ENCODE results near the gene TMEM100.

Gene TMEM100

GRCh38 chr17:55751720-55752250, 29.1 kb upstream of the TMEM100 start:
- TF ChIP-seq CTCF (IDR thresholded peaks at IDR 0.05) (no peak), ZFX (IDR thresholded peaks at IDR 0.05; ENCODE audit: borderline replicate concordance) (no peak)
- peak overlapping the region; percentile 80 for H3K27ac ChIP-seq

GRCh38 chr17:55750750-55751657, 28.3 kb upstream of the TMEM100 start, which contains the start of gene PCTP:
PCTP (plus strand) TSS chr17:55751051; CDS start chr17:55751104, 53 bp downstream.
- TF ChIP-seq ZFX (IDR thresholded peaks at IDR 0.05; ENCODE audit: borderline replicate concordance) (no peak), CTCF (IDR thresholded peaks at IDR 0.05) (peak; percentile 52)
- peak within 1 kb of the TSS; percentile 80 for H3K27ac ChIP-seq

- H3K27ac ChIP-seq = no peak overlapping the region
- no peak for TF ChIP-seq ZFX (IDR thresholded peaks at IDR 0.05; ENCODE audit: borderline replicate concordance)
- no peak for TF ChIP-seq CTCF (IDR thresholded peaks at IDR 0.05)
Observed at GRCh38 chr17:55749985-55750384, 27.3 kb upstream of the TMEM100 start.

- H3K27ac ChIP-seq = no peak overlapping the region
- TF ChIP-seq CTCF (IDR thresholded peaks at IDR 0.05) (no peak), ZFX (IDR thresholded peaks at IDR 0.05; ENCODE audit: borderline replicate concordance) (no peak)
Observed at GRCh38 chr17:55748841-55749240, 26.2 kb upstream of the TMEM100 start.

- H3K27ac ChIP-seq = no peak overlapping the region
- TF ChIP-seq CTCF (IDR thresholded peaks at IDR 0.05) (no peak), ZFX (IDR thresholded peaks at IDR 0.05; ENCODE audit: borderline replicate concordance) (no peak)
Observed at GRCh38 chr17:55747209-55747608, 24.5 kb upstream of the TMEM100 start.

- TF ChIP-seq CTCF (IDR thresholded peaks at IDR 0.05) = no peak
Observed at GRCh38 chr17:55746466-55746865, 23.8 kb upstream of the TMEM100 start.

GRCh38 chr17:55745258-55745657, 22.6 kb upstream of the TMEM100 start:
- TF ChIP-seq ZFX (IDR thresholded peaks at IDR 0.05; ENCODE audit: borderline replicate concordance) (no peak), CTCF (IDR thresholded peaks at IDR 0.05) (no peak)
- H3K27ac ChIP-seq = no peak overlapping the region

More at GRCh38 chr17:55746466-55746865, 23.8 kb upstream of the TMEM100 start:
- H3K27ac ChIP-seq = no peak overlapping the region
